NB4 (cell line): Measurements from ENCODE around the gene MALL.
"Not testable (repeated sequence)": the region's sequence is repeated elsewhere in the genome, so short reads cannot be mapped to it uniquely, and the experiment has no call there.

Source experiments
- CTCF ChIP-seq: IDR thresholded peaks from one replicate; pipeline ENCODE4 v1.5.1; 2012; ENCODE audit warnings: low read depth, low read length
- MAX ChIP-seq: IDR thresholded peaks from 2 replicates; pipeline ENCODE4 v1.6.1; 2011; ENCODE audit warnings: low read depth, low read length
- MYC ChIP-seq: IDR thresholded peaks from 2 replicates; pipeline ENCODE4 v1.6.1; 2011; ENCODE audit warnings: low read depth, low read length
- POLR2A ChIP-seq: IDR thresholded peaks from 2 replicates; pipeline ENCODE4 v1.6.1; 2011; ENCODE audit warnings: mild to moderate bottlenecking; ENCODE audit not compliant: insufficient read length; ENCODE audit errors: extremely low read depth

GRCh38 chr2:110154828-110155227 lies 39.2 kb upstream of the MALL start:
- TF ChIP-seq MAX, POLR2A, CTCF, MYC: not testable (repeated sequence)
